Heart left ventricle (tissue), 16 donors: ENCODE results near the gene WWOX. TPM values are rescaled to one million over a fixed set of nuclear protein-coding genes. Genes with fewer than 3 reads are reported as not detected.

Source experiments
- ATAC-seq, 4 donors: fragments of 200-7000 bp; cut with Tn5 transposase; one replicate each; pipeline ENCODE4 v1.9.1; 2020 to 2022; ENCODE audit warnings: moderate library complexity in 4 of 4, mild to moderate bottlenecking in 3 of 4, moderate number of reproducible peaks in 1 of 4
- DNase-seq, 5 donors: peaks; one replicate each; pipeline ENCODE4 v3.0.0-alpha.2; 2020
- H3K27ac ChIP-seq, 12 donors: fragments of 200-600 bp; sonication (generic) in 4 of 12; one replicate each; pipeline versions ENCODE4 v1.5.0 to v1.8.0; 2016 to 2022; ENCODE audit warnings: mild to moderate bottlenecking in 2 of 12
- H3K27me3 ChIP-seq, 9 donors: fragments of 200-600 bp; sonication (generic) in 2 of 9; one replicate each; pipeline versions ENCODE4 v1.5.1 to v1.8.0; 2016 to 2022; ENCODE audit warnings: mild to moderate bottlenecking in 3 of 9
- H3K36me3 ChIP-seq, 9 donors: fragments of 200-600 bp; sonication (generic) in 2 of 9; one replicate each; pipeline versions ENCODE4 v1.5.0 to v1.8.0; 2018 to 2022; ENCODE audit warnings: mild to moderate bottlenecking in 2 of 9
- H3K4me1 ChIP-seq, 12 donors: fragments of 200-600 bp; sonication (generic) in 4 of 12; one replicate each; pipeline versions ENCODE4 v1.5.0 to v1.8.0; 2016 to 2022; ENCODE audit warnings: mild to moderate bottlenecking in 3 of 12
- H3K4me3 ChIP-seq, 12 donors: fragments of 200-600 bp; sonication (generic) in 4 of 12; one replicate each; pipeline versions ENCODE4 v1.5.0 to v1.8.0; 2017 to 2022; ENCODE audit warnings: mild to moderate bottlenecking in 9 of 12, moderate library complexity in 4 of 12
- H3K9me3 ChIP-seq, 12 donors: fragments of 200-600 bp; sonication (generic) in 4 of 12; one replicate each; pipeline versions ENCODE4 v1.5.0 to v1.8.0; 2016 to 2022; ENCODE audit warnings: mild to moderate bottlenecking in 1 of 12
- CTCF ChIP-seq, 12 donors: fragments of 200-600 bp; sonication (generic) in 4 of 12; IDR thresholded peaks; one replicate each; pipeline versions ENCODE4 v1.5.0 to v1.8.0; 2018 to 2022; ENCODE audit warnings: antibody characterized with exemption in 12 of 12, mild to moderate bottlenecking in 5 of 12
- POLR2A ChIP-seq, 2 donors: fragments of 450-650 bp; IDR thresholded peaks; one replicate each; pipeline ENCODE4 v1.6.1; 2017; ENCODE audit warnings: antibody characterized with exemption in 2 of 2, mild to moderate bottlenecking in 2 of 2, moderate library complexity in 2 of 2
- WGBS, 4 donors: extraction: QIAGEN DNeasy Blood & Tissue Kit in 2 of 4; methylation state at CpG; one replicate each; pipeline versions ENCODE4 v1.1.5 to v1.1.7; 2013 to 2018; 5-methylcytosine and 5-hydroxymethylcytosine counted together
- intact Hi-C, 10 donors: fragments of 100-400 bp; cut with DNase I; formaldehyde crosslinking; loops; one replicate each; pipeline versions ENCODE4 v1.11.1 to v1.14.2; 2022
- polyA plus RNA-seq, 2 donors: library from polyadenylated mRNA; stranded (reverse); fragments of 200-250 nt; gene quantifications; one replicate each; pipeline ENCODE4 v1.2.3, GENCODE V29; 2013
- total RNA-seq, 9 donors: library from RNA; depleted of rRNA in 2 of 9; stranded (reverse); fragments of >200 nt in 2 of 9; fragmentation: NEBNext Ultra II Directional in 3 of 9; extraction: Animal tissue kit (Norgen Biotek cat#: 25700) in 3 of 9; gene quantifications; one replicate each; pipeline versions ENCODE4 v1.1.0 to v1.2.4, GENCODE V29; 2016 to 2023
- donor health status: ischemic (EF 13 %, LVEDD 7.1; RV severe dilation, severe dysfunction).
- donor health status: healthy with polysubstance abuse.
- donor health status: DM: no; HTN: yes; CAD: no.
- donor health status: DM: no; HTN: no; CAD: no.
- donor health status: ischemic (EF 25% LVEDD 6.9; RV normal size, moderate dysfunction).
- donor health status: ischemic (EF 25% LVEDD 5.7; RV mildly dilated, moderate dysfunction).
- donor health status: healthy.
- donor health status: DM: yes; HTN: yes; CAD: no.
- donor health status: ischemic (EF 35%, LVEDD 5.7; RV mildly dilated, moderate dysfunction).
- donor health status: nonischemic (EF 11% LVEDD 7.7; RV severe dilation, severe dysfunction).
- donor health status: DM: yes; HTN: yes; CAD: no.
- donor health status: PGD.
- donor health status: ischemic (EF 29% LVEDD 5.4; RV normal size, mild dysfunction).
- donor health status: nonischemic (EF 23%, LVEDD 6.1; RV moderate dilation, normal function).

The WWOX gene
- total and polyA plus RNA-seq, 11 donors = 4.3 to 18.3 (median 9.1) TPM

GRCh38 chr16:78606545-78606944 is 507.1 kb downstream of the WWOX start:
- 88 to 96% (median 94%) methylated on average over 8 of the region's 8 CpGs for WGBS, 4 donors
- peaks cover 0 to 28% (median 5%) of the 10 kb centered on the region in 12 donors for H3K4me1 ChIP-seq
- no peak for DNase-seq
- intact Hi-C loops = no loop called here
- H3K27me3 ChIP-seq = no peaks in the 10 kb centered on the region
- H3K4me3 ChIP-seq = no peak overlapping the region
- TF ChIP-seq CTCF (IDR thresholded peaks at IDR 0.05) (no peak), POLR2A (IDR thresholded peaks at IDR 0.05) (no peak)
- H3K9me3 ChIP-seq = no peaks in the 10 kb centered on the region
- ATAC-seq = no peak
- H3K27ac ChIP-seq = no peak overlapping the region
- H3K36me3 ChIP-seq = no peaks in the 10 kb centered on the region

DNA sequence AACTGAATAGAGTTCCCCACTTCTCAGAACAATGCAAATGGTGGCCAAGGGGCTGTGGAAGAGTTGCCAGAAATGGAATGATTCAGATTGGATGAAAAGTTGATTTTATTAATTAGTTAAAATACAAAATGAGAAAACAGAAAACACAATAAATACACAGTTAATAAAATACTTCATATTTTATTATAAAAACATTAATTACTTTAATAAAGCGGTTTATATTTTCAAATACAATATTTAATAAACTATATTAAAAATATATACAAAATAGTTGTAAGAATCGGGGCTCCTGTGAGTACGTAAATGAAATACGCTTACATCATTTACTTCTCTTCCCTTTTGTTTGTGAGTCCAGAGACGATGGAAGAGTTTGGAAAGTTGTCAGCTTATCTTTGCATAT is 507.6 kb downstream of the WWOX start:
- peak in 1 of 4 donors; percentile 8 for ATAC-seq

DNA sequence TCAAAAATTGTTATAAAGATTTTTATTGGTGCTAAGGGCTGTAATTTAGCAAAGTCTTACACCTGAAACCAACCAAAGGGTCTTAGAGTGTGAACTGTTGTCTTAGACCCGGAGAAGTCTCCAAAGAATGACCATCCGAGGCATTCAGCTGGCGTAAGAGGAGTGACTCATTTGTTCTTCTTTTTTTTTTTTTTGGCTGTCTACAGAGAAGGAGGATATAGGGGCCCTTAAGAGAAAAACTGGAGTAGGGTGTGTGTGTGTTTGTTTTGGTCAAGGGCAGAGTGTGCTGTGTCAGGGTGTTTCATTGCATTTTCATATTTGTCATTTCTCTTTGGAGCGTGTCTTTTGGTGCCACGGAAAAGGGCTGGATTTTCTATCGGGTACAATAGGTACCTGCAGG is 508.0 kb downstream of the WWOX start:
- Histone ChIP-seq H3K27me3 (no peaks in the 10 kb centered on the region), H3K4me1 (peaks cover 0 to 28% (median 5%) of the 10 kb centered on the region in 12 donors), H3K4me3 (no peak overlapping the region), H3K9me3 (no peaks in the 10 kb centered on the region), H3K36me3 (no peaks in the 10 kb centered on the region), H3K27ac (peak overlapping the region in 2 of 12 donors; percentile 17 to 71)
- intact Hi-C loops = no loop called here
- ATAC-seq (peak in 3 of 4 donors; percentile 74 to 84 (median 74)), DNase-seq (no peak)
- TF ChIP-seq POLR2A (IDR thresholded peaks at IDR 0.05) (no peak), CTCF (IDR thresholded peaks at IDR 0.05) (no peak)
- WGBS, 4 donors = 61 to 79% (median 72%) methylated on average over 6 of the region's 6 CpGs

More for the DNA sequence above, 507.6 kb downstream of the WWOX start:
- WGBS, 4 donors = 82 to 90% (median 87%) methylated on average over 5 of the region's 5 CpGs
- H3K27ac ChIP-seq = no peak overlapping the region
- H3K9me3 ChIP-seq = no peaks in the 10 kb centered on the region
- peaks cover 0 to 28% (median 5%) of the 10 kb centered on the region in 12 donors for H3K4me1 ChIP-seq
- DNase-seq = no peak
- intact Hi-C loops = no loop called here
- no peaks in the 10 kb centered on the region for H3K27me3 ChIP-seq
- no peak overlapping the region for H3K4me3 ChIP-seq
- TF ChIP-seq CTCF (IDR thresholded peaks at IDR 0.05) (no peak), POLR2A (IDR thresholded peaks at IDR 0.05) (no peak)
- no peaks in the 10 kb centered on the region for H3K36me3 ChIP-seq

DNA sequence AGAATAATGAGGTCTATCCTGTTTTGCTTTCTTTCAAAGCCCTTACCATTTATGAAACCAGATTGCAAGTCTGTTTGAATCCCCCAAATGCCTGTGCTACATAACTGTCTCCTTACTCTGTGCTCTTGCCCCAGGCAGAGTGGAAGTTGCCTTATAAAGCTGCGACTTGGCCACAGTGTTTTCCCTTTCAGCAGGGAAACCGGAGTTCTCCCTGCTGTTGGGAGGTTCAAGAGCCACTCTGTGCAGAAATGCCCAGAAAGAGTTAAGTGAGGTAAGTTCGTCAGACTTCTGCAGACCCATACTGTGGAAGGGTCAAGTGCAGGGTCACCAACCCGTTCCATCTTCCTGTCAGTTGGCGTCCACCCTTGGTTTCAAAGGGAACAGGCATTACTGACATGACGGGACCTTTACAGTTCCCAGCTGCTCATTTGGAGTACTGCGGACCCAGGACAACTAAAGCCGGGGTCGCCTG is 508.9 kb downstream of the WWOX start:
- TF ChIP-seq POLR2A (IDR thresholded peaks at IDR 0.05) = no peak
- TF ChIP-seq CTCF (IDR thresholded peaks at IDR 0.05) = no peak

More for the DNA sequence above, 508.9 kb downstream of the WWOX start:
- DNase-seq = peak in 1 of 5 donors; percentile 6
- Histone ChIP-seq H3K4me1 (peaks cover 0 to 28% (median 5%) of the 10 kb centered on the region in 12 donors), H3K4me3 (peak overlapping the region in 10 of 12 donors; percentile 1 to 47 (median 29)), H3K36me3 (no peaks in the 10 kb centered on the region), H3K27ac (peak overlapping the region in 7 of 12 donors; percentile 17 to 71 (median 45)), H3K9me3 (no peaks in the 10 kb centered on the region), H3K27me3 (no peaks in the 10 kb centered on the region)
- peak in 3 of 4 donors; percentile 54 to 61 (median 57) for ATAC-seq
- WGBS, 4 donors = 35 to 69% (median 55%) methylated on average over 9 of the region's 9 CpGs
- intact Hi-C loops = no loop called here
